ENCODE data around the gene DBF4B.
"Not testable (repeated sequence)": the region's sequence is repeated elsewhere in the genome, so short reads cannot be mapped to it uniquely, and the experiment has no call there.

Gene DBF4B

GRCh38 chr17:44736551-44737240 is 28.2 kb downstream of the DBF4B start:
- H3K4me3 ChIP-seq (ENCODE audit: control insufficient read depth, low read depth, low read length) = no peak overlapping the region
- no peak for DNase-seq (ENCODE audit: low read depth)
- TF ChIP-seq CTCF (IDR thresholded peaks at IDR 0.05; ENCODE audit: control insufficient read depth, insufficient read depth, low read depth, low read length, missing control alignments) = no peak

- H3K4me3 ChIP-seq (ENCODE audit: control insufficient read depth, low read depth, low read length) = no peak overlapping the region
- no peak for TF ChIP-seq CTCF (IDR thresholded peaks at IDR 0.05; ENCODE audit: control insufficient read depth, insufficient read depth, low read depth, low read length, missing control alignments)
- no peak for DNase-seq (ENCODE audit: low read depth)
These were observed 29.9 kb downstream of the DBF4B start for GRCh38 chr17:44738214-44738906.

GRCh38 chr17:44741316-44741715 is 32.9 kb downstream of the DBF4B start:
- no peak for TF ChIP-seq CTCF (IDR thresholded peaks at IDR 0.05; ENCODE audit: control insufficient read depth, insufficient read depth, low read depth, low read length, missing control alignments)
- DNase-seq (ENCODE audit: low read depth) = no peak
- H3K4me3 ChIP-seq (ENCODE audit: control insufficient read depth, low read depth, low read length) = no peak overlapping the region

GRCh38 chr17:44745301-44745700 is 36.8 kb downstream of the DBF4B start:
- no peak overlapping the region for H3K4me3 ChIP-seq (ENCODE audit: control insufficient read depth, low read depth, low read length)
- no peak for TF ChIP-seq CTCF (IDR thresholded peaks at IDR 0.05; ENCODE audit: control insufficient read depth, insufficient read depth, low read depth, low read length, missing control alignments)
- DNase-seq (ENCODE audit: low read depth) = no peak

- H3K4me3 ChIP-seq (ENCODE audit: control insufficient read depth, low read depth, low read length); DNase-seq (ENCODE audit: low read depth): not testable (repeated sequence)
These were observed 37.3 kb downstream of the DBF4B start for GRCh38 chr17:44745738-44746137.

- H3K4me3 ChIP-seq (ENCODE audit: control insufficient read depth, low read depth, low read length) = no peak overlapping the region
- DNase-seq (ENCODE audit: low read depth) = no peak
- no peak for TF ChIP-seq CTCF (IDR thresholded peaks at IDR 0.05; ENCODE audit: control insufficient read depth, insufficient read depth, low read depth, low read length, missing control alignments)
These were observed 39.1 kb downstream of the DBF4B start for GRCh38 chr17:44747566-44747965.
